Heart right ventricle (tissue), 16 donors: Measurements from ENCODE around the gene ANXA11. TPM values are rescaled to one million over a fixed set of nuclear protein-coding genes. Genes with fewer than 3 reads are reported as not detected.

Source experiments
- ATAC-seq, 8 donors: fragments of 200-7000 bp; cut with Tn5 transposase; one replicate each; pipeline ENCODE4 v1.9.1; 2020; ENCODE audit warnings: mild to moderate bottlenecking in 8 of 8, moderate library complexity in 8 of 8, moderate number of reproducible peaks in 1 of 8
- DNase-seq, 2 donors: peaks; one replicate each; pipeline ENCODE4 v3.0.0-alpha.2; 2020
- H3K27ac ChIP-seq, 10 donors: fragments of 200-600 bp; sonication (generic) in 2 of 10; one replicate each; pipeline versions ENCODE4 v1.5.0 to v1.8.0; 2020 to 2022; ENCODE audit warnings: mild to moderate bottlenecking in 3 of 10
- H3K27me3 ChIP-seq, 7 donors: fragments of 200-600 bp; one replicate each; pipeline ENCODE4 v1.8.0; 2021 to 2022; ENCODE audit warnings: mild to moderate bottlenecking in 2 of 7
- H3K36me3 ChIP-seq, 9 donors: fragments of 200-600 bp; sonication (generic) in 1 of 9; one replicate each; pipeline versions ENCODE4 v1.5.0 to v1.8.0; 2020 to 2022; ENCODE audit warnings: mild to moderate bottlenecking in 2 of 9
- H3K4me1 ChIP-seq, 9 donors: fragments of 200-600 bp; sonication (generic) in 1 of 9; one replicate each; pipeline versions ENCODE4 v1.5.0 to v1.8.0; 2020 to 2022; ENCODE audit warnings: mild to moderate bottlenecking in 4 of 9
- H3K4me3 ChIP-seq, 10 donors: fragments of 200-600 bp; sonication (generic) in 2 of 10; one replicate each; pipeline versions ENCODE4 v1.5.0 to v1.8.0; 2020 to 2022; ENCODE audit warnings: mild to moderate bottlenecking in 7 of 10, moderate library complexity in 2 of 10
- H3K9me3 ChIP-seq, 11 donors: fragments of 200-600 bp in 10 of 11; sonication (generic) in 2 of 11; one replicate each; pipeline versions ENCODE4 v1.5.0 to v1.8.0; 2013 to 2022; ENCODE audit warnings: mild to moderate bottlenecking in 2 of 11, control low read depth in 1 of 11, moderate library complexity in 1 of 11
- CTCF ChIP-seq, 9 donors: fragments of 200-600 bp; sonication (generic) in 2 of 9; IDR thresholded peaks; one replicate each; pipeline versions ENCODE4 v1.5.0 to v1.8.0; 2021 to 2022; ENCODE audit warnings: antibody characterized with exemption in 9 of 9, mild to moderate bottlenecking in 5 of 9, moderate library complexity in 1 of 9
- WGBS, 2 donors: extraction: QIAGEN DNeasy Blood & Tissue Kit; methylation state at CpG; one replicate each; pipeline ENCODE4 v1.1.7; 2013; ENCODE audit warnings: inconsistent platforms in 1 of 2; 5-methylcytosine and 5-hydroxymethylcytosine counted together
- intact Hi-C, 10 donors: fragments of 100-400 bp; cut with DNase I; formaldehyde crosslinking; loops; one replicate each; pipeline versions ENCODE4 v1.11.1 to v1.14.2; 2022
- polyA plus RNA-seq, 2 donors: library from polyadenylated mRNA; stranded (reverse); fragments of 200-250 nt; gene quantifications; one replicate each; pipeline ENCODE4 v1.2.3, GENCODE V29; 2013
- total RNA-seq, 10 donors: library from RNA; stranded (reverse); fragmentation: NEBNext Ultra II Directional in 3 of 10; extraction: Animal tissue kit (Norgen Biotek cat#: 25700) in 3 of 10; gene quantifications; one replicate each; pipeline versions ENCODE4 v1.2.1 to v1.2.4, GENCODE V29; 2021 to 2023
- donor health status: Arrhythmogenic right ventricular cardiomyopathy.
- donor health status: ischemic (EF 13 %, LVEDD 7.1; RV severe dilation, severe dysfunction).
- donor health status: healthy with polysubstance abuse.
- donor health status: DM: no; HTN: yes; CAD: no.
- donor health status: DM: no; HTN: no; CAD: no.
- donor health status: ischemic (EF 25% LVEDD 6.9; RV normal size, moderate dysfunction).
- donor health status: ischemic (EF 25% LVEDD 5.7; RV mildly dilated, moderate dysfunction).
- donor health status: healthy.
- donor health status: DM: yes; HTN: yes; CAD: no.
- donor health status: Ischemic cardiomyopathy.
- donor health status: ischemic (EF 35%, LVEDD 5.7; RV mildly dilated, moderate dysfunction).
- donor health status: nonischemic (EF 11% LVEDD 7.7; RV severe dilation, severe dysfunction).
- donor health status: DM: yes; HTN: yes; CAD: no.
- donor health status: PGD.
- donor health status: ischemic (EF 29% LVEDD 5.4; RV normal size, mild dysfunction).
- donor health status: nonischemic (EF 23%, LVEDD 6.1; RV moderate dilation, normal function).

ANXA11 gene
- total and polyA plus RNA-seq, 12 donors: 160 to 1,089 (median 422) TPM

DNA sequence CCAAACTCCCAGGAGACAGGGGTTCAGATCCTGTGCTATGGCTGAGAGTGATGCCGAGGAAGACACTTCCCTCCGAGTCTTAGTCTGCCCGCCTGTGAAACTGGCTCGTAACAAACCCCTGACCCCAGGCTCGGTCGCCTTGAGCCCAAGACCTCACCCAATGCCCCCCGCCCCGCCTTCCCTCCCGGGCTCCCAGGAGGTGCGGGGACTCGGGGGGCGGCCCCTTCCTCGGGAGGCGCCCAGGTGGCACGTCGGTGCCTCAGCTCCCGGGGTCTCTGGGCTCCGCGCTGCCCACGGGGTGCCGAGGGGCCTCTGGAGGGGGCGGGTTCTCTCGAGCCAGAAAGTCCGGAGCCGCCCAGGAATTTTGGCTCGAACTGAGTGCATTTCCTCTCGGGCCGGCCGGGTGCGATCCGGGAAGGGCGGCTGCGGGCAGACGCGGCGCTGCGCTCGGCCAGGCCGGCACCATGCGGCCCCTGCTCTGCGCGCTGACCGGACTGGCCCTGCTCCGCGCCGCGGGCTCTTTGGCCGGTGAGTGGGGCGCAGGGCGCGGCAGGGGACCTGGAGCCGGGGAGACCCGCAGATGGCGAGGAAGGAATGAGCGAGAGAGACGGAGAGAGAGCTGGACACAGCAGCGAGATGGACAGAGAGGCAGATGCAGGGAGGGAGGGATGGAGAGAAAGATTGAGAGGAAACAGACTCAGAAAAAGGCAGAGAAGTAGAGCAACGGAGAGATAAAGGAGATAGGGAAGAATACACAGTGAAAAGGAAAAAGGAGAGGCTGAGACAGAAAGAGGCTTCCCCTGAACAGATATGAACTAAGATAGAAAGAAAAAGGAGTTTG lies 72.8 kb downstream of the ANXA11 start, which contains the start of gene PLAC9:
Gene PLAC9, plus strand, starts transcription at position 432 of the 841 bp plus-strand sequence. Its CDS starts 33 bp downstream, at position 465.
- no peaks in the 10 kb centered on the region for H3K9me3 ChIP-seq
- H3K27me3 ChIP-seq: peaks cover 0 to 33% (median 0%) of the 10 kb centered on the region in 7 donors
- peak within 1 kb of the TSS; percentile 53 to 69 (median 62) for H3K4me3 ChIP-seq
- no peaks in the 10 kb centered on the region for H3K36me3 ChIP-seq
- peak within 1 kb of the TSS; percentile 74 to 93 (median 87) for H3K27ac ChIP-seq
- intact Hi-C loops: loop anchor here in 4 of 10 donors (2.0 to 5.0 kb wide), 4 partner anchors 54 to 75 kb away; partner anchors contain the start of gene TMEM254 (in 4 of the 4)
- ATAC-seq (peak; percentile 35 to 67 (median 52)), DNase-seq (peak; percentile 62 to 68)
- WGBS, 2 donors: 2% methylated on average over 57 to 58 of the region's 58 CpGs
- no peak for TF ChIP-seq CTCF (IDR thresholded peaks at IDR 0.05)
- H3K4me1 ChIP-seq: peaks cover 8 to 53% (median 36%) of the 10 kb centered on the region in 9 donors

- Histone ChIP-seq H3K9me3 (no peaks in the 10 kb centered on the region), H3K36me3 (no peaks in the 10 kb centered on the region), H3K27ac (peak overlapping the region in 5 of 10 donors; percentile 31 to 93 (median 91)), H3K27me3 (peaks cover 0 to 33% (median 0%) of the 10 kb centered on the region in 7 donors), H3K4me1 (peaks cover 0 to 50% (median 26%) of the 10 kb centered on the region in 9 donors), H3K4me3 (no peak overlapping the region)
- DNase-seq (no peak), ATAC-seq (no peak)
- 75 to 83% methylated on average over 6 of the region's 6 CpGs for WGBS, 2 donors
- intact Hi-C loops: loop anchor here in 3 of 10 donors (5.0 kb wide), 3 partner anchors 54 to 74 kb away; partner anchors contain the start of gene TMEM254 (in 2 of the 3)
- no peak for TF ChIP-seq CTCF (IDR thresholded peaks at IDR 0.05)
These were observed 73.8 kb downstream of the ANXA11 start for GRCh38 chr10:80131499-80131901.

- H3K36me3 ChIP-seq: no peaks in the 10 kb centered on the region
- peaks cover 0 to 11% (median 0%) of the 10 kb centered on the region in 9 donors for H3K4me1 ChIP-seq
- no peak for TF ChIP-seq CTCF (IDR thresholded peaks at IDR 0.05)
- WGBS, 2 donors: 47 to 55% methylated on average over 4 of the region's 4 CpGs
- H3K4me3 ChIP-seq: no peak overlapping the region
- H3K9me3 ChIP-seq: no peaks in the 10 kb centered on the region
- H3K27ac ChIP-seq: peak overlapping the region in 8 of 10 donors; percentile 3 to 62 (median 42)
- peaks cover 0 to 8% (median 0%) of the 10 kb centered on the region in 7 donors for H3K27me3 ChIP-seq
- peak; percentile 42 to 79 (median 74) for ATAC-seq
- no peak for DNase-seq
- intact Hi-C loops: no loop called here
These were observed 78.5 kb downstream of the ANXA11 start for GRCh38 chr10:80126876-80127275.

DNA sequence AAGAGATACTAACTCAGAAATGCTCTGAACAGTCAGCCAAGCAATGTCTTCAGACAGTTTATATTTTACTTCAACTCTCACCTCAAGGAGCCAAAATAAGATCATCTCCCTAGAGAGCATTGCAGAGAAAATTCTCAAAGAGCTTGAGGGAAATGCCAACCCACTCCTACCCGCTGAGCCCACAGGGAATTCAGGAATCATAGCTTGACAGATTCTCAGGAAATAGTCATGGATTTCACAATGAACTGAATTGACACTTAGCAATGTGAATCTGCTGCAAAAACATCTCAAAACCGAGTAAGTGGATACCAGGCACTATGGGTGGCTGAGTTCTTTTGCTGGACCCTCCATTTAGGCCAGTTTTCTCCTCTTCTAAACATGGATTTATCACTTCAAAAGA lies 82.6 kb downstream of the ANXA11 start:
- WGBS, 2 donors: 61 to 65% methylated on average over 2 of the region's 2 CpGs
- Histone ChIP-seq H3K36me3 (no peaks in the 10 kb centered on the region), H3K27ac (no peak overlapping the region), H3K4me3 (no peak overlapping the region), H3K9me3 (peaks cover 0 to 7% (median 0%) of the 10 kb centered on the region in 11 donors), H3K4me1 (peaks cover 0 to 7% (median 0%) of the 10 kb centered on the region in 9 donors), H3K27me3 (no peaks in the 10 kb centered on the region)
- intact Hi-C loops: no loop called here
- TF ChIP-seq CTCF (IDR thresholded peaks at IDR 0.05): no peak
- no peak for DNase-seq
- no peak for ATAC-seq
